ENCODE data around the gene RAB12. TPM values are rescaled to one million over a fixed set of nuclear protein-coding genes. Genes with fewer than 3 reads are reported as not detected.

The RAB12 gene
- total RNA-seq, 1 donor from 2014 or later, result 61.0 TPM

GRCh38 chr18:8623549-8624106 is 14.4 kb downstream of the RAB12 start:
- no peak for TF ChIP-seq CTCF (IDR thresholded peaks at IDR 0.05; ENCODE audit: insufficient read depth, low read length, poor library complexity, severe bottlenecking)
- H3K4me3 ChIP-seq (ENCODE audit: low read depth, low read length), result no peak overlapping the region
- DNase-seq (ENCODE audit: low read depth), result no peak
- H3K27me3 ChIP-seq (ENCODE audit: control insufficient read depth, insufficient read depth, low read length), result no peaks in the 10 kb centered on the region
- H3K36me3 ChIP-seq (ENCODE audit: control insufficient read depth, insufficient read depth, low read length), result no peaks in the 10 kb centered on the region

GRCh38 chr18:8625461-8626092 is 16.3 kb downstream of the RAB12 start:
- no peaks in the 10 kb centered on the region for H3K27me3 ChIP-seq (ENCODE audit: control insufficient read depth, insufficient read depth, low read length)
- no peak for DNase-seq (ENCODE audit: low read depth)
- TF ChIP-seq CTCF (IDR thresholded peaks at IDR 0.05; ENCODE audit: insufficient read depth, low read length, poor library complexity, severe bottlenecking), result no peak
- no peaks in the 10 kb centered on the region for H3K36me3 ChIP-seq (ENCODE audit: control insufficient read depth, insufficient read depth, low read length)
- no peak overlapping the region for H3K4me3 ChIP-seq (ENCODE audit: low read depth, low read length)

DNA sequence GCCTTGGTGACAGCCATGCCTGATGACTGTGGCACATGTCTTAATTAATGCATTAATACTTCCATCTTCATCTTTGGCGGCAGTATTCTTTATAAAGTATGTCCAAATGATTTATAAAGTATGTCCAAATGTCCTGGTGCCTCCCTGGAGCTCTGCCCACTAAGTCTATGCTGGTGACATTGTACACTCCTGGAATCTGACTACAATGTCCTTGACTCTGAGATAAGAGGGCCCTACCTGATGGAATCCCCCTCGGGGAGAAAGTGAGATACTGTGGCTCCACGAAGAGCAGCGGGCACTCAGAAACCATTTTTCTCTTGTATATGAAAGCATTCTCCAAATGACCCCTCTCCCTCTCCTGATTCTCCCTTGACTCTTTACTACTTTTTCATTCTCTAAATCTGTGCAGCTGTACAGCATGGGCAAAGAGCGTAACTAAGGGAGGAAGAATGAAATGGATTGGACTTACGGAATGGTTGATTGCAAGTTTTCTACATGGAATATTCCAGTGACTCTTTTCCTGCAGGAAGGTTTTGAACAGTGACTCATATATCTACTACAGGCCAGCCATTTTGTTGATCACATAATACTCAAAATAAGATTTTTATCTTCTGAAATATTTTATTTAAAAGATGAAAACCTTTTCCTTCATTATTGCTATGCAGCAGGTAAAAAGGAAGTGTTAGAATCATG is 17.3 kb downstream of the RAB12 start:
- Histone ChIP-seq H3K4me3 (ENCODE audit: low read depth, low read length) (no peak overlapping the region), H3K36me3 (ENCODE audit: control insufficient read depth, insufficient read depth, low read length) (no peaks in the 10 kb centered on the region), H3K27me3 (ENCODE audit: control insufficient read depth, insufficient read depth, low read length) (no peaks in the 10 kb centered on the region)
- DNase-seq (ENCODE audit: low read depth), result no peak
- TF ChIP-seq CTCF (IDR thresholded peaks at IDR 0.05; ENCODE audit: insufficient read depth, low read length, poor library complexity, severe bottlenecking), result no peak

DNA sequence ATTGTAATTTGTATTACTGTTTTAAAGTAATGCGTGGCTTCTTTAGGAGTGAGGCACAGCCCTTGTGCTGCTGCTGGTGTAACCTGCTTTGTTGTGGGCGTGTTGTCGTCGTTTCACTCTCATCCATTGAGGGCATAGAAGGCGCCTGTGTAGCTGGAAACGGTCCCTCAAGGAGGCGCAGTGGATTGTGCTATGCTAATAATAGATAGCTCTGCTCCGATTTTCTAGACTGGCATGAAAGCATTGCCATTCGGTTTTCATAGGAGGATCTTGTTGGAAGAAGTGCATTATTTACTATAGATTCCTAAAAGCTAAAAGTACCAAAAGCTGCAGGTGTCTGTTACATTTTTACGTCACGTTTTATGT is 17.9 kb downstream of the RAB12 start:
- DNase-seq (ENCODE audit: low read depth), result no peak
- TF ChIP-seq CTCF (IDR thresholded peaks at IDR 0.05; ENCODE audit: insufficient read depth, low read length, poor library complexity, severe bottlenecking), result no peak
- H3K4me3 ChIP-seq (ENCODE audit: low read depth, low read length), result no peak overlapping the region
- no peaks in the 10 kb centered on the region for H3K36me3 ChIP-seq (ENCODE audit: control insufficient read depth, insufficient read depth, low read length)
- no peaks in the 10 kb centered on the region for H3K27me3 ChIP-seq (ENCODE audit: control insufficient read depth, insufficient read depth, low read length)

GRCh38 chr18:8627540-8627939 is 18.3 kb downstream of the RAB12 start:
- no peak for TF ChIP-seq CTCF (IDR thresholded peaks at IDR 0.05; ENCODE audit: insufficient read depth, low read length, poor library complexity, severe bottlenecking)
- DNase-seq (ENCODE audit: low read depth), result no peak
- Histone ChIP-seq H3K27me3 (ENCODE audit: control insufficient read depth, insufficient read depth, low read length) (no peaks in the 10 kb centered on the region), H3K4me3 (ENCODE audit: low read depth, low read length) (no peak overlapping the region), H3K36me3 (ENCODE audit: control insufficient read depth, insufficient read depth, low read length) (no peaks in the 10 kb centered on the region)

Measured in kidney epithelial cell (primary cell).